Activated CD4-positive, alpha-beta T cell treated with anti-CD3 and anti-CD28 coated beads for 24 hours (primary cell): ENCODE results near the gene MED9.

Experiments
- DNase-seq, 2 donors: peaks; one replicate each; pipeline ENCODE4 v3.0.0-alpha.2; 2020; ENCODE audit warnings: low read depth in 2 of 2

Gene MED9

DNA sequence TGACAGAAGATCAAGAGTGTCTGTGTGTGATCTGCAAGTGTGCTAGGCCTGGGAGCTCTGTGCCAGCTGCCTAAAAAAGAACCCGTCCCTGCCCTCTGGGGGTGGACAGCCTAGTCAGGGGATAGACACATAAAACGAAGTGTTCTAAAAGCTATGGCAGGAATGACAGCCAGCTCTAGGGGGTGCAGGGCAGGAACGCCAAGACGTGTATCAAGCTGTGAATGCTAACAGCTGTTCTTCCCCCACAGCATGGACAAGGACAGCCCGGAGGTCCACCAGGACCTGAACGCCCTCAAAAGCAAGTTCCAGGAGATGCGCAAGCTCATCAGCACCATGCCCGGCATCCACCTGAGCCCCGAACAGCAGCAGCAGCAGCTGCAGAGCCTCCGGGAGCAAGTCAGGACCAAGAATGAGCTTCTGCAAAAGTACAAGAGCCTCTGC lies 14.3 kb downstream of the MED9 start:
- no peak for DNase-seq

DNA sequence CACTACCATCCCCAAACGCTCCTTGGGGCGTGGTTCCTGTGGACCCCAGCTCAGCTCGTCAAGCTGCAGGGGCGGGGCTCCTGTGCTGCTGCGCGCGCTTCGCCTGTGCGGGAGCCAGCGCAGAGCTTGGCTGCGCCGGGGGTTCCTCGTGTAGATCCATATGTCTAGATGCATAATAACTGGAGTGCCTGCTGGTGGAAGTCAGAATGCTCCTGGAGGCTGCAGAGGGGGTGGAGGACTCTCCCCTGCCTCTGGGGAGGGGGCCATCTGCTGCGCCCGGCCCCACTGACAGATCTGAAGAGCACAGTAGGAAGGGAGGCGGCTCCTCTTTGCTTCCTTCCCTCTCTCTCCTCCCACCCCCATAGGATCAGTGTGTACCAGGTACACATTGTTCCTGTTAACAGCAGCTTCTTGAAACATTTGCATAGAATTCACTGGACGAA lies 14.8 kb downstream of the MED9 start:
- DNase-seq, result no peak

GRCh38 chr17:17492085-17492484 lies 15.3 kb downstream of the MED9 start:
- DNase-seq, result no peak

DNA sequence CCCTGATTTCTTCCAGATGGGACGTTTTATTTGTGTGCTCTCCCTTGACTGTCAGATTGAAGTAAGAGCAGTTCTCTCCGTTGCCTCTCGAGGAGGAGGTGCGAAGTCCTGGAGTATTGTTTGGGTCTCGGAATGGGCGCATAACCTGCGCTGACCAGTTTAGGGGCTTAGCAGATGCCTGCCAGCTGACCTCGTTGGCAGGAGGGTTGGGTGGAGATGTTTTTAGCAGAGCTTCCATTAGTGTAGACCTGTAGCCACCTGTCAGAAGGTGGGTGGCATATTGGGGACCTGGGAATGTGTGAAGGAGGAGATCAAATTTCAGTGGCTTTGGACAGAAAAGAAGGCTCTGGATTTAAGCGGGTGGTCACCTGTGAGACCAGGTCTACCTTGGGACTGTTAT lies 15.8 kb downstream of the MED9 start:
- no peak for DNase-seq

GRCh38 chr17:17493249-17493985 lies 16.6 kb downstream of the MED9 start:
- DNase-seq, result no peak

DNA sequence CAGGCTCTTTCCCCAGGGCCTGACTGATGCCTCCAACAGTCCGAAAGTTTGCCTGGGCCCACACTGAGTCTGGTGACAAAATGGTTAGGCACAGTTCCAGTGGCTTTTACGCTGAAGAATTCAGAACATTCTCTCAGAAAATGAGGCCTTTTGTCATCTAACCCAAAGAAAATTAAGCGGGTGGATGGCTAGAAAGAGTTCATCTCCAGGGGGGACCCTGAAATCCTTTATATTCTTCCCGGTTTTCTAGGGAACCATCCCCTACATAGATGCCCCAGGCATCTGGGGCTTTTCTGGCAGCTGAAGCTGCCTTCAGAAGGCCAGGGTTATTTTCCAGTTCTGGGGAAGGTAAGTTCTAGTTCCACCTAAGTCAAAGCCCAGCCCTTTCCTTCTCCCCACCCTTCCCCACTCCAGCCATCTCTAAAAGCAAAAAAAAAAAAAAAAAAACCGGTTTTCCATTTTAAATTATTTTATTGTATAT lies 17.2 kb downstream of the MED9 start:
- DNase-seq, result no peak

DNA sequence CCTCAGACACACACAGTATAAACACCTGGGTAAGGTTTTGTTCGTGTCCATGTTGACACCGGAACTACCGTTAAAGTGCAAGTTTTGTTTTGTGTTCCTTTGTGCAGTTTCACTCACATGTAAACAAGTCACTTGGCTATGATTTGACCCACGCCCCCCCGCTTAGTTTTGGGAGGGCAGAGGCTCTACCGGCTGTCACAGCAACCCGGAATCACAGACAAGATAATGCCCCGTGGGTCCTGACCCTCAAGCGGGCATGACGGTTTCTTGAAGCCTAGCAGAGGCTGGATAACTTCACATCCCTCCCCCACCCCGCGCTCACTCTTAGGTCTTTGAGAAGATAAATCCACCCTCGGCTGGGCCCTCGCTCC lies 17.7 kb downstream of the MED9 start:
- no peak for DNase-seq

DNA sequence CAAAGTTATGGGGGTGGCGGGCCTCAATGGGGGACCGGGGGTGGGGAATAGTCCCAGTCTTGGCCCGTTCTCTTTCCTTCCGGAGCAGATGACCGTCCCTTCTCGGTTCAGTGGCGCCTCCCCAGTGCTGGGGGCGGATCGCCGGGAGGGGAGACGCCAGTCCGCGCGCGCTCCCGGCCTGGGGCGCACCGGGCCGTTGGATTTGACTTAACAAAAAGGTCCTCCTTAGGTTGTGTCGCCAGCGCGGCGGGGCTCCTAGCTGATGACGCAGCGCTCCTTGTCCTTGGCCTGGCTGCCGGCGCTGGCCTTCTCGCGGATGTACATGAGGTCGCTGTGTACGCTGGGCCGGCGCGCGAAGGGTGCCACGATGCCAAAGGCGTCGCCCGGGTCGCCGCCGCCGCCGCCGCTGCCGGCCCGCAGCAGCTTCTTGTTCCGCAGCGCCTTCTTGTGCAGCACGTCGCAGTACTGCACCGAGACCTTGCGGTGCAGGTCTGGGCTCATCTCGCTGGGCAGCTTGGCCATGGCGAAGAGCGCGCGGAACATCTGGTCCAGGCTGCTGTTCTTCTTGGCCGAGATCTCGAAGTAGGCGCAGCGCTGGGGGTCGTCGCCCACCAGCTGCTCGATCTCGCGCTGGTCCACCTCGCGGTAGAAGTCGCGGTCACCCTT lies 18.2 kb downstream of the MED9 start:
- no peak for DNase-seq

DNA sequence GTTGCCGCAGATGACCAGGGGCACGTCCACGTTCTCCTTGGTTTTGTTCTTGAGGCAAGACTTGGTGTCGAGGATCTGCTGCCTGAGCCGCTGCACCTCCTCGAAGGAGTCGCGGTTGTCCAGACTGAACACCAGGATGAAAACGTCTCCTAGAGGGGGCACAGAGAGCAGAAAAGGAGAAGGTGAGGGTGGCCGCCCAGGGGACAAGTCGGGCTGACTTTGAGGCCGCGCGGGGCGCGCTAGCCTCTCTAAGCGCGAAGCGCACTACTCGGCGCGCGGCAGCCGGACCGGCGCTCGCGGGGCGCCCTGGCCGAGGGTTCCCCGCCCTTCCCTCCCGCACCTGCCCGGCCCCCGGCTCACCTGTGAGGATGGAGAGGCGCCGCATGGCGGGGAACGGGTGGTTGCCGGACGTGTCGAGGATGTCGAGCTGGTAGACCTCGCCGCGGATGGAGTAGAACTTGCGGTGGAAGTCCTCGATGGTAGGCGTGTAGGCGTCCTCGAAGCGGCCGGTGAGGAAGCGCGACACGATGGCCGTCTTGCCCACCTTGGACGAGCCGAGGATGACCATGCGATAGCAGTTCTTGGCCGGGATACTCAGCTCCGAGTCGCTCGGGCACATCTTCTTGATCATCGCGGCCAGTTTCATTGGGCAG lies 18.9 kb downstream of the MED9 start:
- peak in 1 of 2 donors; percentile 19 for DNase-seq

DNA sequence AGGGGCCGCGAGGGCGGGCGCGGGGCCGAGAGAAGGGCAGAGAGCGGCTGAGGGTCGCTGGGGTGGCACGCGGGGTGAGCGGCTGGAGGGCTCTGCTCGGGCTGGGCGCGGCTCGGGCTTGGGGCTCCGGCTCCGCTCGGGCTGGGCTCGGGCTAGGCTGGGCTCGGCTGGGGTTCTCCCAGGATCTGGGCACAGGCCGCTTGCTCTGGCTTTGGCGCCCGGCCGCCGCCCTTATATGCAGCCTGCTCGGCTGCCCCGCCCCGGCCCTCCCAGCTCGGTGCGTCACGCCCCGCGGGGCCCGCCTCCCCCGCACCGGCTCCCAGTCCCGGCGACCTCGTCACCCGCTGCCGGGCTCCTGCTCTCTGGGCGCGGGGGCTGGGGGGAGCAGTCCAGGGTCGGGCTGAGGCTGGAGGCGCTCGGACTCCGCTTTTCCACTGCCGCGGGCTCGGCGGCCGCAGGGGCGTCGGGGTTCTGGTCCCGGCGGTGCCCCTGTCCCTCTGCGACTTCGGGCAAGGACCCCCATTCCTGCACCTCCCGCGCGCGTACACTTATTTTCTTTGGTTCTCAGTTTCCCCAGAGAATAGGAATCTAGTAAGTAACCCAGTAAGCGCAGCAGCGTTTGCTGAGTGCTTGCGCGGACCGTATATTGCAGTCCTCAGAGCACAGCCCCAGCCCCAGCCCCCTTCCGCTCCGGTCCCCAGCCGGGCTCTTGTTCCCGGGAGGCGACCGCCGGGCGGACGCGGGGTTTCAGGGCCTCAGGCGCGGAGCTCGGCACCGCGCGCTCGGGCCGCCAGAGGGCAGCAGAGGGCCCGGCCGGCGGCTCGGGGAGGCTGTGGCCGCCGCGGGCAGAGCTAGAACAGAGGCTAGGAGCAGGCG lies 19.6 kb downstream of the MED9 start, which contains the start of gene RASD1:
Gene RASD1, minus strand, starts transcription at position 207 of the 876 bp plus-strand sequence. CDS start 214 bp downstream, outside the sequence.
- DNase-seq, result peak; percentile 60 to 62

- no peak for DNase-seq
Measured at GRCh38 chr17:17497065-17497844, 20.5 kb downstream of the MED9 start.

DNA sequence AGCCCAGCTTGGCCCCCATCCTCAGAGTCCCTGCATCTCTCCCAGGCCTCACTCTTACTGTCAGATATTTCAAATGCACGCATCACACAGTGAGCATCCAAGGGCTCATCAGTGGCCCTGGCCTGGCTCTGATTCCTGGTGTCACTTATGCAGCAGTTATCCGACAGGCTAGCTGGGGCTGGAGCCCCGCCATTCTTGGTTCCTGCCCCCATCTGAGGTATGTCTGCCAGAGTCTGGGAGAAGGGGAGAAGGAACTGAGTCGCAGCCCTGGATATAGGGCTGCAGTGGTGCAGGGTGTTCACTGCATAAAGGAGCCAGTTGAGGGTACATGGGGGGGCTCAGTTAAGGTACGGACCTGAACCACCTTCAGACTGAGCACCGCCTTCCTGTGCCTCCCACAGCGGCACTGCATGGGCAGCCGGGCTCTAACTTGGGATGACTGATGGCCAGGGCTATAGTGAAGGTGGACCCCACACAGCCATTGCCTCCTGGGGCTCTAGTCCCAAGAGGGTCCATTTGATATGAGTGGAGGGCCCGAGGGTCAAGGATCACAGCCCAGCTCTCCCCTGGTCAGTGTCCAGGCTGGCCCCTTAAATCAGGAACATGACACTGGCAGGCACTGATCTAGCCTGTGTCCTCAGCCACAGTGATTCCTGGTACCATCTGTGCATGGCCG lies 21.2 kb downstream of the MED9 start:
- no peak for DNase-seq

DNA sequence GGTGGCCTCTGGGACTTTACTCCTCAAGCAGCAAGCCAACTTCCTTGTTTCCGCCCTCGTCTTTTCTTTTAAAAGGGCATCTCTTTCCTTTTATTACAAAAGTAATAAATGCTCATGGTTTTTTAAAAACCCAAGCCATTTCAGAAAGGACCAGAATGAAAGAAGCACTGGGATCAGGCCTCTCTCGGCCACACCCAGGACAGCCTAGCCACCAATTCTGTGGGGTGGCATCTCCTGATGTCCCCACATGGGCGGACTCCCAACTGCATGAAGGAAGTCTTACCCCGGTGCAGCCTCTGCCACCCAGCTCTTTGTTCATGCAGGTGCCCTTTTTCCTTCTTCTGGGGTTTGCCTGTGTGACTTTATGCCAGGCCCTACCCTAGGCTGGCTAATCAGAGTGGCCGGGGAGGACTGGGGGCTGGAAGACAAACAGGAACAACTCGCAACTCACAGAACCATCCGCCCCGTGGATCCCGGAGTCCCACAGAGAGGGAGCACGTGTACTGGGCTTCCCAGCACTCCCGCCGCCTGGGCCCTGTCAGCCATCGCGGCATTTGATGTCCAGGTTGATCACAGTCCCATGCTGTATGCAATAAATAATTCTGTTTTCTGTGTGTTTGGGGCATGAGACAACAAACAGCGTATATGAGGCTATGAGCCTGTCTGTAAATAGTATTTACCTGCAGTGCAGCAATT lies 22.0 kb downstream of the MED9 start:
- no peak for DNase-seq

- DNase-seq, result no peak
Measured at GRCh38 chr17:17499402-17500145, 22.8 kb downstream of the MED9 start.

DNA sequence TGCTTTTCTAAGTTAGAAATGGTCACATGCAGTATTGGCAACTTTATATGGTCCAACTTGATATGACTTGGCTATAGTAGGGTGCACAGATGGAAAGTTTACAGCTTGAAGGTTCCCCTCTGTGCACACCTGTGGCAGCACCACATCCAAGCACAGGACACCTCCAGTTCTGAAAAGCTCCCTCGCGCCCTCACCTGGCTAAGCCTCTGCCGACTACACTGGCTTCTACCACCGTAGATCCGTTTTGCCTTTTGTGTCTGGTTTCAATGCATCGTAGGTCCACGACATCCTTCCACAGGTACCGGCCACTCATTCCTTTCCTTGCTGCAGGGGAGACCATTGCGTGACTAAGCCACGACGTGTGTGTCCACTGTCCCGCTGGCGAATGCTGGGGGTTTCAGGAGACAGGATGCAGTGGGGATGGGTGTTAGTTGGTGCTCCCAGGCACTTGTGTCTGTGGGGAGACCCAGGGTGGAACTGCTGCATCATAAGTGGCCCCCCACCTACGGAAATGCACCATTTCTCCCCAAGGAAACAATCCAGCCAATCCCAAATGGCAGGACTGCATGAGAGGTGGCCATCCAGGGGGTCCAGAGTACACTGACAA lies 24.3 kb downstream of the MED9 start:
- no peak for DNase-seq

- DNase-seq, result no peak
Measured at GRCh38 chr17:17502741-17503565, 26.2 kb downstream of the MED9 start.

GRCh38 chr17:17503566-17504130 lies 26.8 kb downstream of the MED9 start:
- DNase-seq, result no peak
